ENCODE data around the gene CACNA2D1. TPM values are rescaled to one million over a fixed set of nuclear protein-coding genes. Genes with fewer than 3 reads are reported as not detected.
"Not testable (repeated sequence)": the region's sequence is repeated elsewhere in the genome, so short reads cannot be mapped to it uniquely, and the experiment has no call there.

Gene CACNA2D1
- polyA plus RNA-seq, 4 donors: 21.2 to 31.9 (median 22.7) TPM

DNA sequence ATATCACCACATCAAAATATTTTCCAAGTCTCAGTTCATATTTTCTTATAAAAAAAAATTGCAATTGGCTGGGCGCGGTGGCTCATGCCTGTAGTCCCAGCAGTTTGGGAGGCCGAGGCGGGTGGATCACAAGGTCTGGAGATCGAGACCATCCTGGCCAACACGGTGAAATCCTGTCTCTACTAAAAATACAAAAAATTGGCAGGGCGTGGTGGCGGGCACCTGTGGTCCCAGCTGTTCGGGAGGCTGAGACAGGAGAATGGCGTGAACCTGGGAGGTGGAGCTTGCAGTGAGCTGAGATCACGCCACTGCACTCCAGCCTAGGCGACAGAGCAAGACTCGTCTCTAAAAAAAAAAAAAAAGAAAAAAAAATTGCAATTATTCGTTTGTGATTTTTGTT lies 303.0 kb downstream of the CACNA2D1 start:
- DNase-seq (ENCODE audit: low read depth in 4 of 4, low spot score in 2 of 4): not testable (repeated sequence)

- DNase-seq (ENCODE audit: low read depth in 4 of 4, low spot score in 2 of 4): no peak
Observed at GRCh38 chr7:82131215-82131614, 312.4 kb downstream of the CACNA2D1 start.

DNA sequence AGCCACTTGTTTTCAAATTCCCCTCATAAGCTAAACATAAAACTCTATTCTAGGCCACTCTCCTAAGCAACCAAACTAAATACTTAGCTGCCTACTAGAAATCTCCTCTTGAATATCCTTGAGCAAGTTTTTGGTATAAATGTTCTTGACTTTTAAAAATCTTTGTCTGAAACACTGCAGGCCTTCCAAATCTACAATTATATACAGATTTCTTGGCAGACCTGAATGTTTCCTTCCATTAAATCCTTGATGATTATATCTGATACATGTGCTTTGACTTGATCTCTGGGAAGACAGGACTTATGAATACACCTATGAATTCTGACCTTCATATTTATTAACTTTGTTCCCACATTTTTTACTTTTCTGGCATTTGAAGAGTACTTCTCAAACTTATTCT lies 314.5 kb downstream of the CACNA2D1 start:
- no peak for DNase-seq (ENCODE audit: low read depth in 4 of 4, low spot score in 2 of 4)

DNA sequence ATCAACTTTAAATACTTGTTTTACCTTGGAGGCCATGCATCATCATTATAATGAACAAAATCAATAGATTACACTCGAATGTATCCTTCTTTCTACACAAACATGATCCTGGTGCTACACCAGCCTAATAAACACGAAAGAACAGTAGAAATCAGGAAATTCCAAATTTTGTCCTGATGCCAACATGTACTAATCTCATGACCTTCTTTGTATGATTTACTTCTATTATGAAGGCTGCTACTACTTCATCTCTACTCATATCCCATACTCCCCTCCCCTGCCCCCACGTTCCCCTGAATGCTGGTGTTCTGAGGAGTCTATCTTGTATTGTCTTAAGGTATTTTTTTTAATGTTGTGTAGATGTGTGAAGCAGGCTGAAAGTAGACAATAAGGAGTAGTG lies 315.0 kb downstream of the CACNA2D1 start:
- no peak for DNase-seq (ENCODE audit: low read depth in 4 of 4, low spot score in 2 of 4)

- DNase-seq (ENCODE audit: low read depth in 4 of 4, low spot score in 2 of 4): no peak
Observed at GRCh38 chr7:82126576-82126975, 317.0 kb downstream of the CACNA2D1 start.

DNA sequence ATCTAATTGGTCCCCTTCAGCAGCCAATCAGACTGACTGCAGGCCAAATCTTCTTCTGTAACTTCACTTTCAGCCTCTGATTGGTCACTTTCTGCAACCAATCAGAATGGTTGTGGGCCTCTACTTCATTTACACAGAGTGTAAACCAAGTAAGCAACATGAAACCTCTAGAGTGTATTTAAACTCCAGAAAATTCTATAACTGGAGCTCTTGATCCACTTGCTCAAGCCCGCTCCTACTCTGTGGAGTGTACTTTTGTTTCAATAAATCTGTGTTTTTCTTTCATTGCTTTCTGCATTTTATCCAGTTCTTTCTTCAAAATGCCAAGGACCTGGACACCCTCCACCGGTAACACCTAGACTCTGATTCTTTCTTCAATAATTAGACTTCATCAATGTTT lies 319.1 kb downstream of the CACNA2D1 start:
- no peak for DNase-seq (ENCODE audit: low read depth in 4 of 4, low spot score in 2 of 4)

- DNase-seq (ENCODE audit: low read depth in 4 of 4, low spot score in 2 of 4): no peak
Observed at GRCh38 chr7:82122275-82122674, 321.3 kb downstream of the CACNA2D1 start.

DNA sequence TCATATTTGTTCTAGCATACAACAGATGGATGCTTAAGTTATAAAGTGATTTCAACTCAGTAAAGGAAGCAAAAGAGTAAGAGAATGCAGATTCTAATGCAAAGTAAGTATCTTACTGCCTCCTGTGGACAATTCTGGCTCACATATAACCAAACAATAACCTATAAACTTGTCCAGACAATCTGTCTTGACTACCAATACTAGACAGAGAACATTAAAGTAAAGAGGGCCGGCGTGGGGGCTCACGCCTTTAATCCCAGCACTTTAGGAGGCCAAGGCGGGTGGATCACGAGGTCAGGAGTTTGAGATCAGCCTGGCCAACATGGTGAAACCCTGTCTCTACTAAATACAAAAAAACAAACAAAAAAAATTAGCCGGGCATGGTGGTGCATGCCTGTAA lies 329.3 kb downstream of the CACNA2D1 start:
- DNase-seq (ENCODE audit: low read depth in 4 of 4, low spot score in 2 of 4): no peak

- no peak for DNase-seq (ENCODE audit: low read depth in 4 of 4, low spot score in 2 of 4)
Observed at GRCh38 chr7:82110146-82110840, 333.3 kb downstream of the CACNA2D1 start.

DNA sequence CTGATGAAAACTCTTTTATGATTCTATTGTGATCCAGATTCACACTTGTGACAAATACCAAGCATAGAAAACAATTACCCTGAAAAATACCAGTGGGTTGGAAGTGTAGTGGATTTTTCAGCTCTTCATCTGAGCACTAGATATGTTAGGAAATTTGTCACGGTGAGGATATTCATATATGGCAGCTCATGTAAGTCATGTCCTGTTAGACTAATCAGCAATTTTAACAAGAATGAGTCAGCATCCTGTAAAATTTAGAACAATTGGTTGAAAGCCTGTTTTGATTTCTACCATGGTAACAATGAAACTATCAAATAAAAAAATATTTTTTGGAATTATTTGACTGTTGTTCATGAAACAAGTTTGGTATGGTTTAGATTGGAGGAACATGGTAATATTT lies 334.3 kb downstream of the CACNA2D1 start:
- no peak for DNase-seq (ENCODE audit: low read depth in 4 of 4, low spot score in 2 of 4)

DNA sequence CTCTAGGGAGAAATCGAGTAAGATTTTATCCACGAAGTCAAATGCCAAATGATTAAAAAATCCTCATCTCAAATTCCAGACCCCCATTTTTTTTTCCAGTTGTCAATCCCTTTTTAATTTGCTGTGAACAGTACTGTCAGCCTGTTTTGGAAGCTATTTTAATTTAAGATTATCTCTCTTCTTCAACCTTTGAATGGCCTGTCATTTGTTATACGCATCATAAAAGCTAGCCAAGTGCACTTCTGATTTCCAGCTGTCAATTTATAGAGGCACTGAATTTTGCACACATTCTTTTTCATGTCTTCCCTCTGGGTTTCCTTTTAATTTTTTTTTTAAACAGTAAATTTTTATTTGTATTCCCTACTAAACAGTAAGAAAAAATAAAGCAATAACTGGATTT lies 337.4 kb downstream of the CACNA2D1 start:
- no peak for DNase-seq (ENCODE audit: low read depth in 4 of 4, low spot score in 2 of 4)

DNA sequence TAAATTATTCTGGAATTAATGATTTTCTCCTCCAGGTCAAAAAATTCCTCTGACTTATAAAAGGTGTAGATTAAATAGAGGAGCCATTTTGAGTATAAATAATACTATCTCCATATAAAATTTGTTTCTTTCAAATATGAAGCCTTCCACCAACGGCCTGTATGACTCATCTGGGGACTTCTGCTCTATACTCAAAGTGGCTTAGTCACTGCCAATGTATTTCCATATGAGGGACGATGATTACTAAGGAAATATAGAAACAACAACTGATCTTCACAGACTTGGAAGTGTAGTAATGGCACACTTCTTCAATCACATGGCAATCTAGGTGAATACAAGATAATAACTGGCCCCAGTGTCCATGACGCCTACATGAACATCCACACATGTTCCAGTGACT lies 338.1 kb downstream of the CACNA2D1 start:
- no peak for DNase-seq (ENCODE audit: low read depth in 4 of 4, low spot score in 2 of 4)

- DNase-seq (ENCODE audit: low read depth in 4 of 4, low spot score in 2 of 4): no peak
Observed at GRCh38 chr7:82098414-82098813, 345.2 kb downstream of the CACNA2D1 start.

DNA sequence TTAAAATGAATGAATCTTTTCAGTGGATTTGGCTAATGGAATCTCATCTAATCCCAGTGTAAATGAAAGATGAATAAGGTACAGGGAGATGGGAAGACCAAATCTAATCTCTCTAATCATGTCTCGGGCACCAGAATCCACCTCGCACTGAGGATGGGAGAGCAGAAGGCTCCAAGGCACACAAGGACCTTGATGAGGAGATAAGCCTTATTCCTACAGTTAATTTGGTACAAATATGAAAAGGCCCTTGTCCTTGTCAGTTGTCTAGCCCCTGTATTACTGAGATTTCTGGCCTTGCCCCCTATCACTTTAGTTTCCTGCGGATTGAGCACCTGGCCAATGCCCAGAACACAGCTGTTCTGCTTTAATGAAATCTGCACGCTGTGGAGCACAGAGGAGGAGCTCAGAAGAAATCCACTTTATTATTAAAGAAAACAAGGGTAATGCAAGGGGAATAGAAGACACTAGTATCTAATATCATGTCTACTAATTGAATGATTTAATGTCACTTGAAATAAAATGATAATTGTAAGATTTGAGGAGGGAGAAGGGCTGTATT lies 352.4 kb downstream of the CACNA2D1 start:
- no peak for DNase-seq (ENCODE audit: low read depth in 4 of 4, low spot score in 2 of 4)

DNA sequence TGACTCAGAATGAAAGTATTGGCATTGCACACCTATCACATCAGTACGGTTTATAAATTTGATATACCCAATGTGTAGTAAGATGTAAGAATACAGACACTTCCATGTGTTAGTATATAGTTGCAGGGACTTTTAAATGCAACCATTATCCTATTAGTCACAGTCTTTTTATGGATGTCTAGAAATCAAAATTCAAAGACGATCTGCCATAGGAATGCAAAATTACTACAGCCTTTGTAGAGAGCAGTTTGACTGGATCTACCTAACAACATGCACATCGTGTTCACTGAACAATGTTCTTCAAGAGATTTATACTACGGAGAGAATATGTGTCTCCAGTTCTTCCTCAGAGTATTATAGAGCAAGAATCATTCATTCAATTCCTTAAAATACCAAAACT lies 356.5 kb downstream of the CACNA2D1 start:
- no peak for DNase-seq (ENCODE audit: low read depth in 4 of 4, low spot score in 2 of 4)

GRCh38 chr7:82085116-82085515 lies 358.5 kb downstream of the CACNA2D1 start:
- no peak for DNase-seq (ENCODE audit: low read depth in 4 of 4, low spot score in 2 of 4)

DNA sequence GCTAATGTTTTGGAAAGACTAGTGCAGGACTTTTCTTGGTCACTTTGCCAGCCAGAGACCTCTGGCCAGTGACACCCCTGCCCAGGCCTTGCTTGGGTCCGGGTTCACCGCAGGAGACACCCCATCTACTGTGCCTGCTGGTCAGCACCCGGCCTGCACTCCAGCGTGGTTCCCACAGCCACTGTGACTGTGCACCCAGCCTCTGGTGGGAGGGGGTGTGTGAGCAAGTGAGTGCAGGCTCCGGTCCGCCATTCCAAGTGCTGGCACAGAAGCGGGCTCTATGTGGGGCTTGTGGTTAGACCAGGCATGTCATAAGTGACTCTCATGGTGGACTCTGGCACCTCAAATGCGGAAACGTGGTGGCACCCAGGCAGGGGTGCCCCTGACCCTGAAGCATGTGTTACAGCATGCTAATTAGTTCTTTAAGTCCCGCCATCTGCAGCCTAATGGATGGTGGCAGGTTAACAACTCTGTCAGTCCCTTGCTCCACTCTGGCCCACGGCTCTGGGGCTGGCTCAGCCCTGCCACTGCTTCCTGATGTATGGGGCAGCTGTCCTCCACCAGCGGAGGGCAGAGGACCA lies 361.8 kb downstream of the CACNA2D1 start:
- no peak for DNase-seq (ENCODE audit: low read depth in 4 of 4, low spot score in 2 of 4)

DNA sequence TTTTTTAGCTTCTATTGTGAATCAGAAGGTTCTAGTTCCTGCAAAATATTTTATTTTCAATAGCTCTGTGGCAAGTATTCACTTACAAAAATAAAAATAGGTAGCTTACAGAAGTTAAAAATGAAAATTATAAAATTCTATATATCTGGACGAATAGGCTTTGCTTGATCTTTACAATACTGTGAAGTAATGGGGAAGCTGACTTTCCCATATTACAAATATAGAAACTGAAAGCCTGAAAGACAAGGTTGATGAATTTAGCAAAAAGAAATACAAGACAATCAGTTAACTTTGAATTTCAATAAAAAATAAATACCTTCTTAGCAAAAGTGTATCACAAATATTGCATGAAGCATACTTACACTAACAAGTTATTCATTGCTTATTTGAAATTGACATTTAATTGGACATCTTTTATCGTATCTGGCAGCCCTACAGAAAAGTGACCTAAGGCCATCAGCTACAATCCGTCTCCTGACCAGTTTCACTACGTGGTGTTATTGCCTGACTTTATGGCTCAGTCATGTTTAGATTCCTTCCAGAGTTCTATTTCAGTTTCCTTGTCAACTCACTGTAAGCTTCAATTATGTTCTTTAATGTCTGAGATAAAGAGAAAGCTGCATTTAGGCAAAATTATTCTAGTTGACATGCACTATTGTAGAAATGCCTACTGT lies 363.2 kb downstream of the CACNA2D1 start:
- DNase-seq (ENCODE audit: low read depth in 4 of 4, low spot score in 2 of 4): no peak

DNA sequence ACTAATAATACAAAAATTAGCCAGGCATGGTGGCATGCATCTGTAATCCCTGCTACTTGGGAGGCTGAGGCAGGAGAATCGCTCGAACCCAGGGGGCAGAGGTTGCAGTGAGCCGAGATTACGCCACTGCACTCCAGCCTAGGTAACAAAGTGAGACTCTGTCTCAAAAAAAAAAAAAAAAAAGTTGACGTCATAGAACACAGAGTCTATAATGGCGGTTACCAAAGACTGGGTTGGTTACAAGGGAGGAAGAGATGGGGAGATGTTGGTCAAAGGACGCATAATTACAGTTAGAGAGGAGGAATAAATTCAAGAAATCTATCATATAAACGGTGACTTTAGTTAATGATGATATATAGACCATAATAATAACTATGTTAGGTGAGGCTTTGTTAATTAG lies 364.1 kb downstream of the CACNA2D1 start:
- no peak for DNase-seq (ENCODE audit: low read depth in 4 of 4, low spot score in 2 of 4)

- DNase-seq (ENCODE audit: low read depth in 4 of 4, low spot score in 2 of 4): no peak
Observed at GRCh38 chr7:82078807-82079206, 364.8 kb downstream of the CACNA2D1 start.

- DNase-seq (ENCODE audit: low read depth in 4 of 4, low spot score in 2 of 4): no peak
Observed at GRCh38 chr7:82071468-82071867, 372.1 kb downstream of the CACNA2D1 start.
